Smooth muscle cell (in vitro differentiated cells): Measurements from ENCODE around the gene SUV39H1. TPM values are rescaled to one million over a fixed set of nuclear protein-coding genes. Genes with fewer than 3 reads are reported as not detected.

Experiments used
- DNase-seq: peaks from one replicate; lab custom pipeline; 2025; ENCODE audit not compliant: unreplicated experiment; lab: John Stamatoyannopoulos, UW
- H2AFZ ChIP-seq: fragments of 200-600 bp; sonication (generic); 2 replicates; pipeline ENCODE4 v1.6.0; 2016; ENCODE audit warnings: antibody characterized with exemption, low read depth, mild to moderate bottlenecking
- H3F3A ChIP-seq: fragments of 200-600 bp; sonication (generic); 2 replicates; pipeline ENCODE4 v1.6.0; 2017; ENCODE audit warnings: antibody characterized with exemption, low read depth
- H3K27ac ChIP-seq: fragments of 200-600 bp; sonication (generic); 2 replicates; pipeline ENCODE4 v1.5.1; 2016; ENCODE audit warnings: low read depth, mild to moderate bottlenecking
- H3K27me3 ChIP-seq: fragments of 200-600 bp; sonication (generic); 2 replicates; pipeline ENCODE4 v1.6.1; 2016; ENCODE audit warnings: low read depth, mild to moderate bottlenecking
- H3K36me3 ChIP-seq: fragments of 200-600 bp; sonication (generic); 2 replicates; pipeline ENCODE4 v1.5.1; 2016; ENCODE audit warnings: low read depth
- H3K4me1 ChIP-seq: fragments of 200-600 bp; sonication (generic); 2 replicates; pipeline ENCODE4 v1.5.1; 2016; ENCODE audit warnings: low read depth
- H3K4me2 ChIP-seq: fragments of 200-600 bp; sonication (generic); 2 replicates; pipeline ENCODE4 v1.6.0; 2016; ENCODE audit warnings: mild to moderate bottlenecking
- H3K4me3 ChIP-seq: fragments of 200-600 bp; sonication (generic); 2 replicates; pipeline ENCODE4 v1.5.1; 2016; ENCODE audit warnings: mild to moderate bottlenecking
- H3K79me2 ChIP-seq: fragments of 200-600 bp; sonication (generic); 2 replicates; pipeline ENCODE4 v1.6.0; 2016; ENCODE audit warnings: low read depth, mild to moderate bottlenecking
- H3K9ac ChIP-seq: fragments of 200-600 bp; sonication (generic); 2 replicates; pipeline ENCODE4 v1.6.0; 2016; ENCODE audit warnings: low read depth
- H3K9me3 ChIP-seq: fragments of 200-600 bp; sonication (generic); replicated peaks from 2 replicates; pipeline ENCODE4 v1.5.1; 2016; ENCODE audit warnings: low read depth
- H4K20me1 ChIP-seq: fragments of 200-600 bp; sonication (generic); 2 replicates; pipeline ENCODE4 v1.6.0; 2016; ENCODE audit warnings: low read depth
- CTCF ChIP-seq: fragments of 200-600 bp; sonication (generic); IDR thresholded peaks from 2 replicates; pipeline ENCODE4 v1.5.1; 2017; ENCODE audit warnings: borderline replicate concordance, mild to moderate bottlenecking, antibody characterized with exemption; ENCODE audit not compliant: insufficient read depth, poor library complexity, severe bottlenecking
- WGBS: methylation state at CpG from one replicate; pipeline ENCODE4 v1.1.7; 2016; ENCODE audit warnings: low lambda C conversion rate; 5-methylcytosine and 5-hydroxymethylcytosine counted together
- polyA plus RNA-seq: library from polyadenylated mRNA; unstranded; fragments of >200 nt; fragmentation: Nextera tagmentation; extraction: Ambion mirVana; gene quantifications from 2 replicates; pipeline ENCODE4 v1.2.1, GENCODE V29; 2016
- total RNA-seq: library from RNA; depleted of rRNA; stranded (reverse); fragments of >200 nt; gene quantifications from 2 replicates; pipeline ENCODE4 v1.2.3, GENCODE V29; 2014

SUV39H1 gene
- total and polyA plus RNA-seq, 2 experiments from 2014 or later: 2.7 to 7.7 TPM

GRCh38 chrX:48683411-48683982 lies 13.0 kb upstream of the SUV39H1 start, which contains the start of gene WAS:
WAS (plus strand) TSS chrX:48683799; CDS start chrX:48683854, 55 bp downstream.
- Histone ChIP-seq H3K27ac (no peak within 1 kb of the TSS), H2AFZ (no peak within 1 kb of the TSS), H3F3A (no peaks in the 10 kb centered on the region), H3K4me1 (no peaks in the 10 kb centered on the region), H3K4me2 (no peak within 1 kb of the TSS), H3K9me3 (no peaks in the 10 kb centered on the region), H3K36me3 (no peaks in the 10 kb centered on the region), H4K20me1 (no peaks in the 10 kb centered on the region), H3K9ac (no peak within 1 kb of the TSS), H3K79me2 (no peaks in the 10 kb centered on the region), H3K27me3 (no peaks in the 10 kb centered on the region), H3K4me3 (no peak within 1 kb of the TSS)
- 85% methylated on average over 12 of the region's 13 CpGs for WGBS
- no peak for TF ChIP-seq CTCF
- no peak for DNase-seq

- Histone ChIP-seq H3K27me3 (no peaks in the 10 kb centered on the region), H3K4me3 (no peak overlapping the region), H3K36me3 (no peaks in the 10 kb centered on the region), H4K20me1 (no peaks in the 10 kb centered on the region), H3K9me3 (no peaks in the 10 kb centered on the region), H3K9ac (no peak overlapping the region), H3K4me2 (no peak overlapping the region), H2AFZ (no peak overlapping the region), H3K4me1 (no peaks in the 10 kb centered on the region), H3F3A (no peaks in the 10 kb centered on the region), H3K27ac (no peak overlapping the region), H3K79me2 (no peaks in the 10 kb centered on the region)
- DNase-seq: no peak
- TF ChIP-seq CTCF: no peak
- 74% methylated on average over 7 of the region's 7 CpGs for WGBS
Observed at GRCh38 chrX:48684134-48684533, 12.4 kb upstream of the SUV39H1 start.

GRCh38 chrX:48685416-48685815 lies 11.1 kb upstream of the SUV39H1 start:
- 87% methylated on average over 12 of the region's 12 CpGs for WGBS
- H3K27me3 ChIP-seq: no peaks in the 10 kb centered on the region
- no peak for DNase-seq

More at GRCh38 chrX:48685416-48685815, 11.1 kb upstream of the SUV39H1 start:
- Histone ChIP-seq H3K9me3 (no peaks in the 10 kb centered on the region), H3K4me1 (no peaks in the 10 kb centered on the region), H3F3A (no peaks in the 10 kb centered on the region), H3K79me2 (no peaks in the 10 kb centered on the region), H3K9ac (no peak overlapping the region), H4K20me1 (no peaks in the 10 kb centered on the region), H3K36me3 (no peaks in the 10 kb centered on the region), H2AFZ (no peak overlapping the region), H3K27ac (no peak overlapping the region), H3K4me2 (no peak overlapping the region), H3K4me3 (no peak overlapping the region)
- no peak for TF ChIP-seq CTCF
